GM10847 (cell line): ENCODE results near the gene CD2AP.

ENCODE experiments used
- POLR2A ChIP-seq: IDR thresholded peaks from 2 replicates; pipeline ENCODE4 v1.6.1; 2011; ENCODE audit not compliant: insufficient read length; ENCODE audit errors: extremely low read depth

The CD2AP gene

GRCh38 chr6:47483853-47484546 is 6.4 kb downstream of the CD2AP start:
- TF ChIP-seq POLR2A: no peak

- TF ChIP-seq POLR2A: no peak
Measured at GRCh38 chr6:47484616-47485015, 7.0 kb downstream of the CD2AP start.

GRCh38 chr6:47485083-47485482 is 7.5 kb downstream of the CD2AP start:
- no peak for TF ChIP-seq POLR2A

- no peak for TF ChIP-seq POLR2A
Measured at GRCh38 chr6:47485491-47486135, 8.0 kb downstream of the CD2AP start.

- TF ChIP-seq POLR2A: no peak
Measured at GRCh38 chr6:47489995-47490394, 12.4 kb downstream of the CD2AP start.

GRCh38 chr6:47490676-47491075 is 13.1 kb downstream of the CD2AP start:
- TF ChIP-seq POLR2A: no peak

- TF ChIP-seq POLR2A: no peak
Measured at GRCh38 chr6:47492355-47492754, 14.8 kb downstream of the CD2AP start.

- TF ChIP-seq POLR2A: no peak
Measured at GRCh38 chr6:47495207-47495606, 17.6 kb downstream of the CD2AP start.

GRCh38 chr6:47495954-47496545 is 18.5 kb downstream of the CD2AP start:
- no peak for TF ChIP-seq POLR2A

GRCh38 chr6:47496935-47497579 is 19.5 kb downstream of the CD2AP start:
- no peak for TF ChIP-seq POLR2A

- TF ChIP-seq POLR2A: no peak
Measured at GRCh38 chr6:47502920-47503319, 25.3 kb downstream of the CD2AP start.

GRCh38 chr6:47509937-47510336 is 32.3 kb downstream of the CD2AP start:
- TF ChIP-seq POLR2A: no peak

- no peak for TF ChIP-seq POLR2A
Measured at GRCh38 chr6:47512872-47513271, 35.3 kb downstream of the CD2AP start.

- no peak for TF ChIP-seq POLR2A
Measured at GRCh38 chr6:47519279-47519678, 41.7 kb downstream of the CD2AP start.

GRCh38 chr6:47520282-47520681 is 42.7 kb downstream of the CD2AP start:
- TF ChIP-seq POLR2A: no peak

- TF ChIP-seq POLR2A: no peak
Measured at GRCh38 chr6:47521961-47522360, 44.4 kb downstream of the CD2AP start.
